Activated CD4-positive, alpha-beta T cell treated with anti-CD3 and anti-CD28 coated beads, Interleukin-2, amount 10 ng/mL, durations not matched to agents 24 days and 14 days (primary cell): ENCODE results near the gene STIM1. TPM values are rescaled to one million over a fixed set of nuclear protein-coding genes. Genes with fewer than 3 reads are reported as not detected.
"Not testable (repeated sequence)": the region's sequence is repeated elsewhere in the genome, so short reads cannot be mapped to it uniquely, and the experiment has no call there.

Experiments
- DNase-seq: peaks from one replicate; pipeline ENCODE4 v3.0.0; 2022
- H3K27ac Mint-ChIP-seq: one replicate; pipeline ENCODE4 v1.8.0; 2022; ENCODE audit warnings: mild to moderate bottlenecking, mixed read lengths
- H3K27me3 Mint-ChIP-seq: one replicate; pipeline ENCODE4 v1.8.0; 2022; ENCODE audit warnings: mixed read lengths
- H3K36me3 Mint-ChIP-seq: one replicate; pipeline ENCODE4 v1.8.0; 2022; ENCODE audit warnings: low read depth, mild to moderate bottlenecking, mixed read lengths
- H3K4me1 Mint-ChIP-seq: one replicate; pipeline ENCODE4 v1.8.0; 2021; ENCODE audit warnings: mixed read lengths
- H3K4me3 Mint-ChIP-seq: one replicate; pipeline ENCODE4 v1.8.0; 2022; ENCODE audit warnings: mild to moderate bottlenecking, moderate library complexity, mixed read lengths
- H3K9me3 Mint-ChIP-seq: one replicate; pipeline ENCODE4 v1.8.0; 2021; ENCODE audit warnings: mixed read lengths
- intact Hi-C: fragments of 100-400 bp; cut with micrococcal nuclease; formaldehyde crosslinking; loops from one replicate; pipeline ENCODE4 v1.15.1; 2023
- total RNA-seq: library from RNA; stranded (reverse); gene quantifications from 2 replicates; pipeline ENCODE4 v1.2.3, GENCODE V29; 2022

STIM1 gene
- 60.6 and 63.4 TPM in 2 replicates for total RNA-seq

- DNase-seq, result peak; percentile 100
- intact Hi-C loops, result loop anchor here (1.0 to 5.0 kb wide), 8 partner anchors 14 to 239 kb away; partner anchors contain the start of genes NUP98 and RRM1
- H3K4me3 Mint-ChIP-seq, result peak within 1 kb of the TSS; percentile 98
- peaks cover 15% of the 10 kb centered on the region for H3K36me3 Mint-ChIP-seq
- H3K9me3 Mint-ChIP-seq, result no peaks in the 10 kb centered on the region
- no peaks in the 10 kb centered on the region for H3K27me3 Mint-ChIP-seq
- peaks cover 56% of the 10 kb centered on the region for H3K4me1 Mint-ChIP-seq
- H3K27ac Mint-ChIP-seq, result peak within 1 kb of the TSS; percentile 99
These were observed at the start of gene STIM1 for GRCh38 chr11:3854977-3855807. Gene STIM1, plus strand, starts transcription at chr11:3855664. Its CDS starts 607 bp downstream, at chr11:3856271.

- Mint-ChIP-seq H3K27ac (peak within 1 kb of the TSS; percentile 92), H3K4me1 (peaks cover 18% of the 10 kb centered on the region), H3K4me3 (peak within 1 kb of the TSS; percentile 99), H3K9me3 (no peaks in the 10 kb centered on the region), H3K36me3 (peaks cover 2% of the 10 kb centered on the region), H3K27me3 (no peaks in the 10 kb centered on the region)
- intact Hi-C loops, result loop anchor here (1.0 to 5.0 kb wide), 3 partner anchors 11 to 66 kb away; partner anchors contain the start of gene NUP98
- DNase-seq, result peak; percentile 92
These were observed 47.3 kb upstream of the STIM1 start, which contains the start of gene PGAP2 for GRCh38 chr11:3807909-3808860. Gene PGAP2, plus strand, starts transcription at chr11:3808560. Its CDS starts 2,700 bp downstream, at chr11:3811260.

- peaks cover 2% of the 10 kb centered on the region for H3K36me3 Mint-ChIP-seq
- H3K9me3 Mint-ChIP-seq, result no peaks in the 10 kb centered on the region
- peaks cover 17% of the 10 kb centered on the region for H3K4me1 Mint-ChIP-seq
- peak; percentile 87 for DNase-seq
- H3K27ac Mint-ChIP-seq, result peak overlapping the region; percentile 60
- no peaks in the 10 kb centered on the region for H3K27me3 Mint-ChIP-seq
- peak overlapping the region; percentile 99 for H3K4me3 Mint-ChIP-seq
- intact Hi-C loops, result loop anchor here (1.0 to 5.0 kb wide), 3 partner anchors 12 to 67 kb away; partner anchors contain the start of gene NUP98
These were observed 46.4 kb upstream of the STIM1 start for GRCh38 chr11:3808861-3809623.

GRCh38 chr11:3809624-3809928 lies 45.9 kb upstream of the STIM1 start:
- no peak for DNase-seq
- Mint-ChIP-seq H3K36me3 (peaks cover 2% of the 10 kb centered on the region), H3K4me1 (peaks cover 15% of the 10 kb centered on the region), H3K27ac (no peak overlapping the region), H3K9me3 (no peaks in the 10 kb centered on the region), H3K27me3 (no peaks in the 10 kb centered on the region), H3K4me3 (no peak overlapping the region)
- intact Hi-C loops, result loop anchor here (5.0 kb wide), 1 partner anchor 67 kb away; no protein-coding TSS in a partner anchor

- Mint-ChIP-seq H3K4me1 (peaks cover 15% of the 10 kb centered on the region), H3K27me3 (no peaks in the 10 kb centered on the region), H3K9me3 (no peaks in the 10 kb centered on the region), H3K4me3 (no peak overlapping the region), H3K27ac (no peak overlapping the region), H3K36me3 (peaks cover 2% of the 10 kb centered on the region)
- intact Hi-C loops, result no loop called here
- no peak for DNase-seq
These were observed 45.0 kb upstream of the STIM1 start for GRCh38 chr11:3810446-3810845.

- H3K4me3 Mint-ChIP-seq, result no peak overlapping the region
- H3K27ac Mint-ChIP-seq, result no peak overlapping the region
- H3K36me3 Mint-ChIP-seq, result peaks cover 2% of the 10 kb centered on the region
- H3K4me1 Mint-ChIP-seq, result peaks cover 15% of the 10 kb centered on the region
- no peaks in the 10 kb centered on the region for H3K9me3 Mint-ChIP-seq
- no peak for DNase-seq
- no peaks in the 10 kb centered on the region for H3K27me3 Mint-ChIP-seq
- intact Hi-C loops, result no loop called here
These were observed 44.5 kb upstream of the STIM1 start for GRCh38 chr11:3810951-3811350.

- H3K27ac Mint-ChIP-seq, H3K36me3 Mint-ChIP-seq: not testable (repeated sequence)
These were observed 40.6 kb upstream of the STIM1 start for GRCh38 chr11:3814832-3815231.

GRCh38 chr11:3815845-3816244 lies 39.6 kb upstream of the STIM1 start:
- Mint-ChIP-seq H3K36me3 (peaks cover 7% of the 10 kb centered on the region), H3K4me1 (no peaks in the 10 kb centered on the region), H3K27ac (no peak overlapping the region), H3K9me3 (no peaks in the 10 kb centered on the region), H3K27me3 (no peaks in the 10 kb centered on the region), H3K4me3 (no peak overlapping the region)
- no peak for DNase-seq
- intact Hi-C loops, result no loop called here

More at GRCh38 chr11:3814832-3815231, 40.6 kb upstream of the STIM1 start:
- H3K27me3 Mint-ChIP-seq, H3K4me3 Mint-ChIP-seq, H3K4me1 Mint-ChIP-seq, intact Hi-C loops, DNase-seq, H3K9me3 Mint-ChIP-seq: not testable (repeated sequence)

GRCh38 chr11:3816673-3817072 lies 38.8 kb upstream of the STIM1 start:
- Mint-ChIP-seq H3K9me3 (no peaks in the 10 kb centered on the region), H3K27me3 (no peaks in the 10 kb centered on the region), H3K4me1 (no peaks in the 10 kb centered on the region), H3K36me3 (peaks cover 7% of the 10 kb centered on the region), H3K27ac (no peak overlapping the region), H3K4me3 (no peak overlapping the region)
- DNase-seq, result no peak
- intact Hi-C loops, result no loop called here

- no peak overlapping the region for H3K27ac Mint-ChIP-seq
- H3K9me3 Mint-ChIP-seq, result no peaks in the 10 kb centered on the region
- H3K36me3 Mint-ChIP-seq, result peaks cover 7% of the 10 kb centered on the region
- intact Hi-C loops, result no loop called here
- H3K27me3 Mint-ChIP-seq, result no peaks in the 10 kb centered on the region
- H3K4me1 Mint-ChIP-seq, result no peaks in the 10 kb centered on the region
- no peak for DNase-seq
- H3K4me3 Mint-ChIP-seq, result no peak overlapping the region
These were observed 38.2 kb upstream of the STIM1 start for GRCh38 chr11:3817181-3817800.

GRCh38 chr11:3820971-3821370 lies 34.5 kb upstream of the STIM1 start:
- H3K4me1 Mint-ChIP-seq, result peaks cover 18% of the 10 kb centered on the region
- H3K27ac Mint-ChIP-seq, result no peak overlapping the region
- no peak for DNase-seq
- intact Hi-C loops, result no loop called here
- peaks cover 23% of the 10 kb centered on the region for H3K36me3 Mint-ChIP-seq
- no peaks in the 10 kb centered on the region for H3K27me3 Mint-ChIP-seq
- H3K4me3 Mint-ChIP-seq, result no peak overlapping the region
- no peaks in the 10 kb centered on the region for H3K9me3 Mint-ChIP-seq

GRCh38 chr11:3822312-3822711 lies 33.2 kb upstream of the STIM1 start:
- Mint-ChIP-seq H3K27ac (no peak overlapping the region), H3K9me3 (no peaks in the 10 kb centered on the region), H3K36me3 (peaks cover 36% of the 10 kb centered on the region), H3K4me3 (no peak overlapping the region), H3K27me3 (no peaks in the 10 kb centered on the region), H3K4me1 (peaks cover 24% of the 10 kb centered on the region)
- DNase-seq, result no peak
- intact Hi-C loops, result no loop called here

GRCh38 chr11:3823303-3823702 lies 32.2 kb upstream of the STIM1 start:
- H3K9me3 Mint-ChIP-seq, result no peaks in the 10 kb centered on the region

More at GRCh38 chr11:3823303-3823702, 32.2 kb upstream of the STIM1 start:
- Mint-ChIP-seq H3K27me3 (no peaks in the 10 kb centered on the region), H3K36me3 (peaks cover 41% of the 10 kb centered on the region), H3K27ac (no peak overlapping the region), H3K4me3 (no peak overlapping the region), H3K4me1 (peaks cover 27% of the 10 kb centered on the region)
- DNase-seq, result no peak
- intact Hi-C loops, result no loop called here
